Central memory CD4-positive, alpha-beta T cell (primary cell): Measurements from ENCODE around the gene DUSP9.

Experiments
- DNase-seq: peaks from one replicate; pipeline ENCODE4 v3.0.0; 2022

The DUSP9 gene

GRCh38 chrX:153637121-153638040 lies 9.6 kb upstream of the DUSP9 start:
- no peak for DNase-seq

DNA sequence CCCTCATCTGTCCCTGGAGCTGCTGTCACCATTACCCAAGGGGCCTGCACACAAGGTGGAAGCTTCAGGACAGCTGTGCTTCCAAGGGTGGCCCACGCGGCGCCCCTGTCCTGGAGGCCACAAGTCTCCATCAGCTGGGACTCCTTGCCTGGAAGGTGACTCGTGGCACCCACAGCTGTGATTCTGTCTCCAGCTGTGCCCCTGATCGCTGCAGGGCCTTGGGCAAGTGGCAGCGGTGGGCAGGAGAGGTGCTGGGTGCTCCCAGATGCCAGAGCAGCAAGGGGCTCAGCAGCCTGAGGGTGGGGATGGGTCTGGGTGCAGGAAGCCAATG lies 9.0 kb upstream of the DUSP9 start:
- DNase-seq, result no peak

- no peak for DNase-seq
These were observed 8.4 kb upstream of the DUSP9 start for GRCh38 chrX:153638436-153639176.

GRCh38 chrX:153639177-153640044 lies 7.6 kb upstream of the DUSP9 start:
- DNase-seq, result no peak

GRCh38 chrX:153640045-153640686 lies 6.8 kb upstream of the DUSP9 start:
- no peak for DNase-seq

GRCh38 chrX:153640736-153641575 lies 6.0 kb upstream of the DUSP9 start:
- no peak for DNase-seq

DNA sequence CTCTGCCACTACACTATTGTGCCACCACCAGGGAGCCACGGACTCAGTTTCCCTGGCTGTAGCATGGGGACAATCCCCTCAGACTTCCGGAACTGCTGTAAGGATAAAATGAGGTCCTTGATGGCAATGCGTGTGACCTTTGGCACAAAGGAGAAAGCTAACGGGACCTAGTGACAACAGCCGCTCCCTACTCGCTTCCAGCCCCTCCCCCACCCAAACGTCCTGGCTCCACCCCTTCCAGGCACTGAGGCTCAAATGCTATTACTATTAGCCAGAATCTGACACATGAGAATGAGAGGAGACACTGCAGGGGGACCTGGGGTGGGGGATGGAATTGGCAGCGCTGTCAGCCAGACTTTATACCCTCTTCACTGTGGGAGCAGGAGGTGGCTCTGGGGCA lies 5.4 kb upstream of the DUSP9 start:
- no peak for DNase-seq

GRCh38 chrX:153642051-153642654 lies 4.8 kb upstream of the DUSP9 start:
- no peak for DNase-seq

GRCh38 chrX:153642655-153643430 lies 4.2 kb upstream of the DUSP9 start:
- no peak for DNase-seq

- DNase-seq, result no peak
These were observed 3.3 kb upstream of the DUSP9 start for GRCh38 chrX:153643431-153644351.

DNA sequence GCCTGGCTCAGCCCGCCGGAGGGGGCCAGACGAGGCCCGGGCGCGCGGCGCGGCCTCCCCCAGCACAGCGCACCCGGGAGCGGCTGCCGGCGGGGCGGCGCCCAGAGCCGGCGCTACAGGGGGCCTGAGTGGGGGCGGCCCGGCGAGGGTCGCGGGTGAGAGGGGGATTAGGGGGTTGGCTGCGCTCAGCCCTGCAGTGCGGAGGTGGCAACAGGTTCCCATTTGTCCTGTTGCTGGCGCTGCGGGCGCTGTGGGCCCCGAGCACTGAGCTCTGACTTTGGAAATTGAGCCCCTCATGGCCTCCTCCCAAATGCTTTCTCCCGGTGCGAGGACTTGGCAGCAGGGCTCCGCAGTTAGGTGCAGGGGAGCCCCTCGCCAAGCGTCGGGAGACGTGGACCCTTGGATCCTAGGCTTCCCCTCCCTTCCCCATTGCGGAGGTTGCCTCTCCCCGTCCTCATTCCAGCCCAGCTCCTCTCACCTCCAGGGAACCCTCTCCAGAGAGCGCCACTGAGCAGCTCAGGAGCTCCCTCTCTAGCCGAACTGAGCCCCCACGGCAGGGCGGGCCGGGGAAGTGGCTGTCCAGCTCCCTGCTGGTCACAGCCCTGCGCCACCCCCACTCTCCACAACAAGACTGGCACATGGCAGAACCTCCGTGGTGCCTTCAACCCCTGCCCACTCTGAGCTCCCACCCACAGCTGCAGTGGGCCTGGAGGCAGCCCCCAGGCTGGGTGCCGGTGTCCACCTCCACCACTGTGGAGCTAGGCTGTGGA lies 2.5 kb upstream of the DUSP9 start:
- no peak for DNase-seq

GRCh38 chrX:153645151-153645550 lies 1.9 kb upstream of the DUSP9 start:
- DNase-seq, result no peak

DNA sequence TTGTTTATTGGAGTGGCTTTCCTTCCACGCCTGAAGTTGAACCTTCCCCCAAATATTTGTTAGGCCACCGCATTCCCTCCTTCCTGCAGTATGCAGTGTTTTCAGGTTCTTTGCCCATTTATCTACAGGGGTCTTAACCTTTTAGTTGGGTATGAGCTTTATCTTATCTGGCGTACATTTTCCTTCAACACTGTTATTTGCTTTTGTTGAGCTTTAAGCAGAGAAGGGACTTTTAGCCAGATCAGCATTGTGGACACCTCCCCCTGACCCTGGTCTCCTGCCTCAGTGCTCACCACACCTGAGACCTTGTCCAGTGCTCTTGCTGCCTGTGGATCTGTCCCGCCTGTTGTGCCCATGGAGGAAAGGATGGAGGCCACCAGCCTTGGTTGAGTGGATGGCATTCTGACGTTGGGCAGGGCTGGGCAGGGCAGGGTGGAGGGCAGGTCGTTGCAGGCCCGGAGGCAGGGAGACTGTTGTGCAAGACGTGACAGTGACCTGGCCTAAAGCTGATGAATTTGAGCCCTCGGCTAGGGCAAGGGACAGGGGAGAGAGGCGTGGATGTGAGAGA lies 998 bp upstream of the DUSP9 start:
- DNase-seq, result no peak

DNA sequence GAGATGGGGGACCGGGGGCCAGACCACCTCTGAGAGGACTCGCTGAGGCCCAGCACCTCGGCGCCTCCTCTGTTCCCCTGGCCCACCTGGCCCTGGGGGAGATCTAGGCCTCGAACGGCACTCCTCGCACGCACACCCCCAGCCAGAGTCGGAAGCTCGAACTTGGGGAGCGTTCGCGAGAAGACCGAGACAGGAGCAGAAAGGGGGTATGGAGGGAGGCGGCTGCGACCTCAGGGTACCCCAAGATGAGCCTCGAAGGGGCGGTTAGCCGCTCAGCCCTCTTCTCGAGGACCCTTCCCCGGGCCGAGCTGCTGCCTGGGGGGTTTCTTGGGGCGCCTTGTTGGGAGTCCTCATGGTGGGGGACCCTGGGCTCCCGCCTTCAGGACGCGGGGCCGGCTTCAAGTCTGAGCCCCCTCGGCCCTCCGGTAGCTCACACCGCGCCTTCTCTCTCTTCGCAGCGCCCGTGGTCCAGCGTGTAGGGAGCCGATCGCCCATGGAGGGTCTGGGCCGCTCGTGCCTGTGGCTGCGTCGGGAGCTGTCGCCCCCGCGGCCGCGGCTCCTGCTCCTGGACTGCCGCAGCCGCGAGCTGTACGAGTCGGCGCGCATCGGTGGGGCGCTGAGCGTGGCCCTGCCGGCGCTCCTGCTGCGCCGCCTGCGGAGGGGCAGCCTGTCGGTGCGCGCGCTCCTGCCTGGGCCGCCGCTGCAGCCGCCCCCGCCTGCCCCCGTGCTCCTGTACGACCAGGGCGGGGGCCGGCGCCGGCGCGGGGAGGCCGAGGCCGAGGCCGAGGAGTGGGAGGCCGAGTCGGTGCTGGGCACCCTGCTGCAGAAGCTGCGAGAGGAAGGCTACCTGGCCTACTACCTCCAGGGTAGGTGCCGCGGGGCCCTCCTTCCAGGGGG lies 706 bp downstream of the DUSP9 start:
- no peak for DNase-seq

- DNase-seq, result no peak
These were observed 1.6 kb downstream of the DUSP9 start for GRCh38 chrX:153648358-153649177.
